ENCODE results near the gene ACTA1.

The ACTA1 gene

GRCh38 chr1:229383961-229384360 lies 49.9 kb downstream of the ACTA1 start:
- DNase-seq (ENCODE audit: extremely low read depth, low read depth): no peak
- TF ChIP-seq CTCF (IDR thresholded peaks at IDR 0.05; ENCODE audit: low read depth, low read length): no peak

- DNase-seq (ENCODE audit: extremely low read depth, low read depth): no peak
- TF ChIP-seq CTCF (IDR thresholded peaks at IDR 0.05; ENCODE audit: low read depth, low read length): no peak
These were observed 50.7 kb downstream of the ACTA1 start for GRCh38 chr1:229383188-229383587.
